K562 (cell line): ENCODE data around the gene ARHGDIA. TPM values are rescaled to one million over a fixed set of nuclear protein-coding genes. Genes with fewer than 3 reads are reported as not detected.

Source experiments
- ADNP ChIP-seq: fragments of 200-800 bp; sonication (Bioruptor generic); IDR thresholded peaks from 2 replicates; pipeline ENCODE4 v1.6.1; 2016; ENCODE audit warnings: missing genetic modification characterization, missing compliant biosample characterization
- ATF4 ChIP-seq: fragments of 450-650 bp; formaldehyde crosslinking; IDR thresholded peaks from 2 replicates; pipeline ENCODE4 v1.4.0; 2022; ENCODE audit warnings: mild to moderate bottlenecking, moderate library complexity
- DACH1 ChIP-seq: fragments of 450-650 bp; IDR thresholded peaks from 2 replicates; pipeline ENCODE4 v1.6.1; 2018; ENCODE audit not compliant: partially characterized antibody
- DMBX1 ChIP-seq: fragments of 250-450 bp; sonication (Bioruptor Pico); IDR thresholded peaks from 2 replicates; pipeline ENCODE4 v1.8.0; 2022; ENCODE audit warnings: inconsistent platforms, mild to moderate bottlenecking, moderate library complexity, borderline replicate concordance
- ELK3 ChIP-seq: fragments of 450-650 bp; formaldehyde crosslinking; IDR thresholded peaks from 2 replicates; pipeline ENCODE4 v1.4.0; 2020; ENCODE audit warnings: mild to moderate bottlenecking
- ETV6 ChIP-seq, 3 experiments: fragments of 150-350 bp in 1 of 3; sonication (generic) in 1 of 3; formaldehyde crosslinking in 1 of 3; IDR thresholded peaks; 2 replicates each; pipeline versions ENCODE4 v1.6.1 to v1.8.0; 2014 to 2022; ENCODE audit warnings: borderline replicate concordance in 2 of 3, low read depth in 2 of 3, antibody characterized with exemption in 1 of 3, low read length in 1 of 3, mild to moderate bottlenecking in 1 of 3, missing genetic modification reagents in 1 of 3
- FOXP4 ChIP-seq: sonication (generic); formaldehyde crosslinking; IDR thresholded peaks from 2 replicates; pipeline ENCODE4 v1.8.0; 2022; ENCODE audit warnings: mild to moderate bottlenecking, missing genetic modification reagents, borderline replicate concordance
- FUS ChIP-seq: fragments of 200-400 bp; formaldehyde crosslinking; optimal IDR thresholded peaks from 2 replicates; pipeline ENCODE3; 2017; ENCODE audit warnings: low read depth, low read length
- GABPB2 ChIP-seq: fragments of 250-450 bp; sonication (Bioruptor Pico); conservative IDR thresholded peaks from 2 replicates; pipeline ENCODE4 v1.5.1; 2021; ENCODE audit warnings: mild to moderate bottlenecking
- HIVEP1 ChIP-seq: fragments of 250-450 bp; sonication (Bioruptor Pico); IDR thresholded peaks from 2 replicates; pipeline ENCODE4 v1.4.0; 2020; ENCODE audit warnings: mild to moderate bottlenecking
- HNRNPL ChIP-seq: fragments of 200-400 bp; formaldehyde crosslinking; IDR thresholded peaks from 2 replicates; pipeline ENCODE4 v1.6.1; 2017; ENCODE audit warnings: low read depth, mild to moderate bottlenecking, low read length
- JUND ChIP-seq, 2 experiments: IDR thresholded peaks; 2 replicates in 1 of 2; 3 replicates in 1 of 2; pipeline ENCODE4 v1.6.1; 2011; ENCODE audit warnings: borderline replicate concordance in 2 of 2, low read depth in 2 of 2, low read length in 2 of 2, improper control_type of control experiment in 1 of 2, missing biosample characterization in 1 of 2, missing genetic modification characterization in 1 of 2, missing genetic modification reagents in 1 of 2
- KAT2B ChIP-seq: IDR thresholded peaks from one replicate; pipeline ENCODE4 v1.6.1; 2012; ENCODE audit warnings: low read depth, mild to moderate bottlenecking, control low read depth, inconsistent platforms, low read length, moderate library complexity
- PML ChIP-seq: IDR thresholded peaks from 2 replicates; pipeline ENCODE4 v1.6.1; 2012; ENCODE audit warnings: low read length, inconsistent platforms
- PTTG1 ChIP-seq: fragments of 450-650 bp; IDR thresholded peaks from 2 replicates; pipeline ENCODE4 v1.6.1; 2016; ENCODE audit warnings: low read depth, mild to moderate bottlenecking, missing genetic modification characterization, missing compliant biosample characterization
- STAT5A ChIP-seq: IDR thresholded peaks from 2 replicates; pipeline ENCODE4 v1.6.1; 2012; ENCODE audit warnings: low read length, inconsistent platforms, borderline replicate concordance
- STAT5B ChIP-seq: fragments of 250-450 bp; sonication (Bioruptor Pico); IDR thresholded peaks from 2 replicates; pipeline ENCODE4 v1.8.0; 2021; ENCODE audit warnings: mild to moderate bottlenecking, inconsistent platforms
- THRAP3 ChIP-seq: fragments of 450-650 bp; IDR thresholded peaks from 2 replicates; pipeline ENCODE4 v1.6.1; 2016; ENCODE audit warnings: mild to moderate bottlenecking, inconsistent platforms, borderline replicate concordance
- YBX1 ChIP-seq: fragments of 450-650 bp; IDR thresholded peaks from 2 replicates; pipeline ENCODE4 v1.7.1; 2016; ENCODE audit warnings: mild to moderate bottlenecking
- ZBTB43 ChIP-seq: sonication (generic); formaldehyde crosslinking; IDR thresholded peaks from 2 replicates; pipeline ENCODE4 v1.8.0; 2023; ENCODE audit warnings: mild to moderate bottlenecking, missing genetic modification reagents
- ZNF311 ChIP-seq: fragments of 250-450 bp; sonication (Bioruptor Pico); IDR thresholded peaks from 2 replicates; pipeline ENCODE4 v1.4.0; 2020; ENCODE audit warnings: mild to moderate bottlenecking, moderate library complexity
- ZNF717 ChIP-seq: fragments of 250-450 bp; sonication (Bioruptor Pico); IDR thresholded peaks from 2 replicates; pipeline ENCODE4 v1.5.0; 2021
- polyA plus RNA-seq, 8 experiments: library from polyadenylated mRNA; depleted of rRNA in 4 of 8; stranded (reverse) in 5 of 8; unstranded in 3 of 8; fragments of >200 nt; fragmentation: Nextera tagmentation in 2 of 8; fragmentation: Illumina TruSeq in 1 of 8; extraction: Ambion mirVana in 2 of 8; extraction: Trizol in 1 of 8; gene quantifications; 2 replicates each; pipeline versions ENCODE4 v1.2.1 to v1.2.3, GENCODE V29; 2011 to 2014; ENCODE audit warnings: inconsistent platforms in 1 of 8, missing spikeins in 1 of 8
- total RNA-seq, 7 experiments: library from RNA; depleted of rRNA in 6 of 7; stranded (reverse); fragments of >200 nt in 6 of 7; fragmentation: Illumina TruSeq in 2 of 7; extraction: Trizol in 2 of 7; gene quantifications; 2 replicates each; pipeline versions ENCODE4 v1.2.1 to v1.2.3, GENCODE V29; 2011 to 2021; ENCODE audit warnings: low replicate concordance in 1 of 7

Gene ARHGDIA
- total and polyA plus RNA-seq, 9 of the 15 experiments (the other 6 are each of a cell fraction or from before 2014, with no cell fraction given), result 9.6 to 340 (median 97.6) TPM

GRCh38 chr17:81821603-81822311, 49.4 kb downstream of the ARHGDIA start (continued):
- TF ChIP-seq FOXP4 (CRISPR knock-in tag) (no peak), HNRNPL (0 out of 2 replicates have a peak, but pooled peaks have one; percentile 27), DMBX1 (CRISPR knock-in tag) (peak; percentile 94; the same call in 1 of the 2 replicates), THRAP3 (no peak), ATF4 (CRISPR knock-in tag) (no peak), HIVEP1 (peak; percentile 68; the same call in 1 of the 2 replicates), PTTG1 (tag) (no peak), ELK3 (CRISPR knock-in tag) (no peak), ZNF311 (CRISPR knock-in tag) (peak; percentile 85), ADNP (tag) (no peak), GABPB2 (CRISPR knock-in tag) (no peak; the same call in 1 of the 2 replicates), STAT5B (CRISPR knock-in tag) (no peak), PML (peak; percentile 54; the same call in 1 of the 2 replicates), ZNF717 (CRISPR knock-in tag) (no peak), DACH1 (no peak), KAT2B (no peak), STAT5A (peak; percentile 93), YBX1 (no peak), FUS (no peak), ZBTB43 (CRISPR knock-in tag) (no peak), ETV6 (IDR thresholded peaks at IDR 0.05; ENCODE audit: borderline replicate concordance in 1 of 2, low read depth in 2 of 2, low read length in 1 of 2) (peak in 1 of 2 experiments; percentile 22; a peak in 1 of 4 replicates), ETV6 (CRISPR knock-in tag; IDR thresholded peaks at IDR 0.05; ENCODE audit: borderline replicate concordance) (no peak), JUND (IDR thresholded peaks at IDR 0.05; ENCODE audit: borderline replicate concordance, low read depth, low read length) (peak; percentile 55; the same call in 1 of the 2 replicates), JUND (tag; IDR thresholded peaks at IDR 0.05; ENCODE audit: borderline replicate concordance, low read depth, low read length) (peak; percentile 63; the same call in 1 of the 3 replicates)
